Left lobe of liver (tissue), 2 donors: ENCODE data around the gene DARS1. TPM values are rescaled to one million over a fixed set of nuclear protein-coding genes. Genes with fewer than 3 reads are reported as not detected.
A peak's percentile ranks its signal among the peaks of the same experiment; 100 is the strongest.
"Not testable (repeated sequence)": the region's sequence is repeated elsewhere in the genome, so short reads cannot be mapped to it uniquely, and the experiment has no call there.

Experiments
- ATAC-seq: fragments of 200-7000 bp; cut with Tn5 transposase; one replicate; pipeline ENCODE4 v1.9.1; 2020; ENCODE audit warnings: mild to moderate bottlenecking, moderate library complexity
- DNase-seq: peaks from one replicate; pipeline ENCODE4 v3.0.0-alpha.2; 2020; ENCODE audit warnings: low spot score
- total RNA-seq: library from RNA; stranded (reverse); gene quantifications from one replicate; pipeline ENCODE4 v1.2.1, GENCODE V29; 2021
- donor health status: DM: no; HTN: no; CAD: no; lungs with moderate emphysema.
- donor health status: DM: no; HTN: yes; CAD: no.

DARS1 gene
- total RNA-seq, 1 donor from 2014 or later = 19.9 TPM

DNA sequence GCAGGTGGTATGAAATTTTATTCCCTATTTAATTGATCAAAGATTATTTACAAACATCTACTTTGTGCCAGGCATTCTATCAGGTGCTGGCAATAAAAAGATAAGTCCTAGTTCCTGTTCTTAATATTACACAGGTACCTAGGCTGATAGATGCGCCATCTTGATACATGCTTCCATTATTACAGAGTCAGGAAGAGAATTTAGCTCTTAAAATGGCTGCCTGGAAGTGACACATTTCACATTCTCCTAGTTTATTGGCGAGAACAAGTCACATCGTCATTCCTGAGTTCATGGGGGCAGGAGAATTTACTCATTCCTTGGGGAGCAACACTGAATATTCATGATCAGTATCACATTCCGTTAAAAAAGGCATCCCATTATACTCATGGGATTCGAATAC, 1.1 kb upstream of the DARS1 start:
- DNase-seq (no peak), ATAC-seq (no peak)

- DNase-seq = no peak
- peak; percentile 53 for ATAC-seq
Observed at GRCh38 chr2:135985826-135986393, 484 bp upstream of the DARS1 start.

DNA sequence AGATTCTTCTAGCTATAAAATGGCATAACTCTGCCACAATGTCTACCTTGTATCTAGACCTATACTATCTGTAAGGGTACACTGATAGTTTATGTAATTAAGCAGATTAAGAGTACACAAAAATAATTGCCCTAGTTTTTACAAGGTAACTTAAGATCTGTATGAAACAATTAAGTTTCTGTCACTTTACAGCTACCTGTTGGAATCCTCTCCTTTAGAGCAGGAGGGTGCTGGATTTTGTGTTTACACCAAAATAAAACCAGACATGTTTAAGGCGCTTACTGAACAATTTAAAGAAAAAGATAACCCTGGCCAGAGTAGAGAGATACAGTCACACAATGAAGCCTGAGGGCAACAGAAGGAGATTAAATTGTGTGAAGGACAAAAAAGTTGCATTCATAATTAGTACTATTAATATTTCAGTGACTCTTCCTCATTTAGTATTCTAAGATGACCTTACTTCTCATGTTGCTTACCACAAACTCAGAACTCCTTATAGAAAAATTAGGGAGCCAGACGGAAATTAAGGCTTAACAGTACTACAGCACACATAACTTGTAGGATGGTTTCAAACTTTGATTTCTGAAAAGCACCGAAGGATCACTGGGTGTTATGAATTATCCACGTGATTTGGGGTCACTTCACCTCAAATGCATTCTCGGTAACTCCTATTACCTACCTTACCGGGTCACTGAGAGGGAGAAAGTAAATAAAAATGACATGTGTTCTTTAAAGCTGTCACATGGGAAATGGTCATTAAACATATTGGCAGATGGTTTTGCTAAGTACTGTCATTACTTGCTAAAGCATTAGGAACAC, 1.0 kb downstream of the DARS1 start:
- no peak for DNase-seq
- ATAC-seq = peak; percentile 14

DNA sequence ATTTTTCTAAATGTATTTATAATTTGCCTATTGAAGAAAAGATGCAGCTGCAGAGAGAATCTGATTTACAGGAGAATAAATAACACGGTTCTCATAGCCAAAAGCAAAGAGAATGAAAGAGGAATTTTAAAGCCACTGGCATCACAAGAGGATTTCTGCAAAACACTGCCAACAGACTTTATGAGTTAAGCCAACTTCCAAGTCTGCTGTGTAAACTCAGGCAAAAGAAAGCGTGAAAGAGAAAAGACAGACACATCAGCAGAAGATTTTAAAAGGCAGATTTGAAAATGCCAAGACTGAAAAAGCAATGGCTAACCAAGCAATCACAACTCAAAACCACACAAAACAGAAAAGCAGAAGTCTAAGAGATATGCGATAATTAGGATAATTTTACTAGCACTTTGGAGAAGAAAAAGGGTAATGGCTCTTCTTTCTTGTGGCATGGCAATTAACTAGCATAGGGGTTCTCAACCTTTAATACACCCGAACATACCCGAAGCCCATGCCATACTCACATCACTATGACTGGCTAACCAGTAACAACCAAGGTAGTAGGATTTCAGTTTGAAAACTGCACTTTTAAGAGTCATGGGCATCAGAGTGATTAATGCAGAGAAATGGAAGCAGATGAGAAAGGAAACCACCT, 4.9 kb downstream of the DARS1 start:
- DNase-seq (no peak), ATAC-seq (no peak)

GRCh38 chr2:135975702-135976101, 9.7 kb downstream of the DARS1 start:
- ATAC-seq (no peak), DNase-seq (no peak)

DNA sequence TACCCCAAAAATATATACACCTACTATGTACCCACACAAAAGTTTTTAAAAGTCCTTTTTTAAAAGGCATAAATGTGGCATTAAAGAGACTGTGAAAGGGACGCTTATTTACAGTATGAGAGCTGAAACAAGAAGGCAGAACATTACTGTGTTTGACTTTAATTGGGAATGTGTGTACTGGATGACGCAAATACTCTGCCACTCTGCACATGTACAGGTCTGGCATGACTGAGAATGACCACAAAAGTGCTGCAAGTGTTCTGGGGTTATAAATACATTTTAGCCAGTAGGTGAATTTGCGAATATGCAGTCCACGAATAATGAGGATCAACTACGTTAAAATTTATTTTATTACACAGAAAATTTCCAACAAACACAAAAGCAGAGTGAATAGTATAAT, 11.4 kb downstream of the DARS1 start:
- ATAC-seq (no peak), DNase-seq (no peak)

GRCh38 chr2:135969655-135970387, 15.6 kb downstream of the DARS1 start:
- ATAC-seq (no peak), DNase-seq (no peak)

GRCh38 chr2:135965756-135966155, 19.7 kb downstream of the DARS1 start:
- ATAC-seq = no peak
- DNase-seq = no peak

DNA sequence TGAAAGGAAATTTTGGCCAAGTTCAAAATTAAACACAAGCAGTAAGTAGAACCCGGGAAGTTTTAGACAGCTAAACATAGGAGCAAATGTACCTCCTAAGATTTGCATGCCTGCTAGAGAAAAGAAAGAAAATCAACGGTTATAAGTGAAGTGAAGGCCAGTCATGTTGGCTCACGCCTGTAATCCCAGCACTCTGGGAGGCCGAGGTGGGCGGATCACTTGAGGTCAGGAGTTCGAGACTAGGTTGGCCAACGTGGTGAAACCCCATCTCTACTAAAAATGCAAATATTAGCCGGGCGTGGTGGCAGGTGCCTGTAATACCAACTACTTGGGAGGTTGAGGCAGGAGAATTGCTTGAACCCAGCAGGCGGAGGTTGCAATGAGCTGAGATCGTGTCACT, 21.0 kb downstream of the DARS1 start:
- not testable (repeated sequence) for ATAC-seq, DNase-seq

DNA sequence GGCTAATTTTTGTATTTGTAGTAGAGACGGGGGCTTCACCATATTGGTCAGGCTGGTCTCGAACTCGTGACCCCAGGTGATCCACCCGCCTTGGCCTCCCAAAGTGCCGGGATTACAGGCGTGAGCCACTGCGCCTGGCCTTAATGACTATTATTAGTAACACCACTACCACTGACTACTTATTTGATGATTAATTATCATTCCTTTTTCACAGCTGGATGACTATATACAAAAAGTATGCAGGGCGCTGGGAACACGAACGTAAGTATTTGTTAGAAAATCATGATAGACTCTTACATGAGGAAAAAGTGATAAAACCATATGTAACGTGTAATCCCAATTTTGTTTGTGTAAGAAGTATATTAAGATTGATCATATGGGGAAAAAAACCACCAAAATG, 21.6 kb downstream of the DARS1 start:
- ATAC-seq (no peak), DNase-seq (no peak)

GRCh38 chr2:135962366-135963123, 22.9 kb downstream of the DARS1 start:
- no peak for ATAC-seq
- no peak for DNase-seq

- no peak for DNase-seq
- ATAC-seq = no peak
Observed at GRCh38 chr2:135960656-135961551, 24.5 kb downstream of the DARS1 start.

DNA sequence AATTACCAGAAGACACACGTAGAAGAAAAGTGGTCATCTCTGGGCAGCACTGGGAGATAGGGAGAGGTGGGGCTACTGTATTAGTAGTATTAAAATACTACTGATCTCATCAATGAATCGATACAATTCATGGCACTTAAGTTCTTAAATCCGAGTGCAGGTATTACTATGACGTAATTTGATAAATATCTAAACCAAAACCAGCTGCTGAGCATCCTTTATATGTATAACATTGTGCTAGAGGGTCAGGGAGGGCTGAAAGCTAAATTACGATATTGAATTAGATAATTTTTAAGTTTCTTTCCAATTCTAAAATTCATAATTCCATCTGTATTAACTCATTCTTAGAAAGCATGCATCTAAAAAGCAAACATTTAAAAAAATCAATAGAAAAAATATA, 25.3 kb downstream of the DARS1 start:
- no peak for DNase-seq
- ATAC-seq = no peak

- DNase-seq, ATAC-seq: not testable (repeated sequence)
Observed at GRCh38 chr2:135958927-135959326, 26.5 kb downstream of the DARS1 start.

DNA sequence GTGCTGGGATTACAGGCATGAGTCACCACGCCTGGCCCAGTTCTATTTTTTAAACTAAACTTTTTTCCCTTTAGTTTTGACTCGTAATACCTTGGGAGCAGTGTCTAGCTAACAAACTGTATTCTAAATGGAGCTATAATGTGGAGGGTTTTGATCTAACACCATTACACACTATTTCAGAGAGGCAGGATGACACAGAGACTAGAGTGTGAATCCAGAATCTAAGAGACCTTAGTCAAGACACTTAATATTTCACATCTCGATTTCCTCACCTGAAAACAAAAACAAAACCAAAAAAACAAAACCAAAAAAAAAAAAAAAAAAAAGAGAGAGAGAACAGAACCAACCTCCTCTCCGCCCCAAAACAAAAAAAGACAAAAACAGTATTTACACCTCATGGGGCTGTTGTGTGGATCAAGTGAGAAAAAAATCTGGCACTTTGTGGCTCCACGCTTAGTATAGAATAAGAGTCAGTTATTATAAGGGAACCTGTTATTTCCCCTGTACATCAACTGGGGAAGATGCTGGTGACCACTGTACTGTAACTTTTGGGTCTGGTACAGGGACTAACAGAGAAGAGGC, 31.3 kb downstream of the DARS1 start:
- no peak for DNase-seq
- no peak for ATAC-seq

DNA sequence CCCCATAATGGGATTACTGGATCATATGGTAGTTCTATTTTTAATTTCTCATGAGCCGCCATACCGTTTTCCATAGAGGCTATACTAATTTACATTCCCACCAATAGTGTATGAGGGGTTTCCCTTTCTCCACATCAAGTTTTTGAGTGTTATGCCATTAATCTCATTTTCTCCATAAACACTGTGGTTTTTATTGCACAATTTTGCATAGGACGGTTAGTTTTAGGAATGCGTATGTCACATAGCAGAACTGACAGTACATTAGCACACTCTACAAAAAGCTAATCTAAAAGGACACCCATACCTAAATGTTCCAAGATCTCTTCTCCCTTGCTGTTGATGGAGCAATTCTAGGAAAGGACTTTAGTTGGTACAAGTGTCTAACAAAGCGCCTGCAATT, 32.5 kb downstream of the DARS1 start:
- DNase-seq (no peak), ATAC-seq (no peak)

DNA sequence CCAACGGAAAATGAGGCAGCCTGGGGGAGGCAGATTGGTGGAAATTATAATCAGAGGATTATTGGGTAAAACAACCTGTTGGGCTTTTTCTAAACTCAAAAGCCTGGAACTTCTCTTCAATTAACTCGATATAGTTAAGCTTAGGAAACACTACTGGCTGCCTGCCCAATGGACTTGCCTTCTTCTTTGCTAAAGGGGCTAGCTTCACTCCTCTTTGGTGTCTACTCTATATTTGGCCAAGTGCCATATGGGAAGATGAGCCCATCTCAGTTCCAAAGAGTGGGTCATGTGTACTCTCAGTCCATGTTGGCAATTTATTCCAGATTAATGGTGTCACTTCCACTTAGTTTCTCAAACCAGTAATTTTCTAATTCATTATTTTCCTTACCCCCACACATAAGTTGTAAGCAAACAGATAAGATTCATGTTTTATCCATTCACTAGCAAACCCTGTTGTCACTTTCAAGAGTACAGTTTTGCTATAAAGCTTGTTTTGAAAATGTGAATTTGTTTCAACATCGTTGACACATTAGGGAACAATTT, 34.3 kb downstream of the DARS1 start:
- DNase-seq (no peak), ATAC-seq (no peak)

DNA sequence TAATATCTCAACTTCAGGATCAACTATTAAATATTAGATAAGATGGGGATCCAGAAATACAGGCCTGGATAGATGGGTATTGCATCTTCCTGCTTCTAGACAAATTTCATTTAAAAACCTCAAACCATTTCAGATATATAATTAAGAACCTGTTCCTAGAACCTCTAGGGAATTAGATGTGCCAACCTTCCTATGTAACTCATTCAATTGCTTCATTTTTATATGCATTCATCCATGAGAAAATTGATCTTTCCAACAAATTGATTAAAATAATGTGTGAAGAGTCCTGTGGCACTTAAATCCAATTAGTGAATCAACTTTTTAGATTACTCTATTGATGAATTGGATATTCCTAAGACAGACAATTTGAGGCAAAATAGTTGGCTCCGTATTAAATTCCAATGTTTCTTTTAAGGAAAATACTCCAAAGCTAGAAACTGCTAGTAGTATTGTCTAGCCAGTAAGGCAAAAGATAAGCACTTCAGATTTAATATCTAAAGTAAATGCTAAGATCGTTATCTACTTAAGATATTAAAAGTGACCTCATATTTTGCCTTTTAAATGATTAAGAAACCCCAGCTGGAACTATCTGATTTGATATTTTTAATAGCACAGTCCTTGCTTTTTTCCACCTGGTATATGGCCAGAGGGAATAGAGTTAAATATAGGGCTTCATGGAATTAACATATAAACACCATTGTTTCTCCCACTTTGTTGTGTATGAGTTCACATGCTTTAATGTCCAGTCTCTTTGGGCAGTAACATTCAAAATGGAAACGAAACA, 35.8 kb downstream of the DARS1 start:
- no peak for ATAC-seq
- DNase-seq = no peak
